ENCODE data around the gene AKT2.
A peak's percentile ranks its signal among the peaks of the same experiment; 100 is the strongest.

The AKT2 gene

DNA sequence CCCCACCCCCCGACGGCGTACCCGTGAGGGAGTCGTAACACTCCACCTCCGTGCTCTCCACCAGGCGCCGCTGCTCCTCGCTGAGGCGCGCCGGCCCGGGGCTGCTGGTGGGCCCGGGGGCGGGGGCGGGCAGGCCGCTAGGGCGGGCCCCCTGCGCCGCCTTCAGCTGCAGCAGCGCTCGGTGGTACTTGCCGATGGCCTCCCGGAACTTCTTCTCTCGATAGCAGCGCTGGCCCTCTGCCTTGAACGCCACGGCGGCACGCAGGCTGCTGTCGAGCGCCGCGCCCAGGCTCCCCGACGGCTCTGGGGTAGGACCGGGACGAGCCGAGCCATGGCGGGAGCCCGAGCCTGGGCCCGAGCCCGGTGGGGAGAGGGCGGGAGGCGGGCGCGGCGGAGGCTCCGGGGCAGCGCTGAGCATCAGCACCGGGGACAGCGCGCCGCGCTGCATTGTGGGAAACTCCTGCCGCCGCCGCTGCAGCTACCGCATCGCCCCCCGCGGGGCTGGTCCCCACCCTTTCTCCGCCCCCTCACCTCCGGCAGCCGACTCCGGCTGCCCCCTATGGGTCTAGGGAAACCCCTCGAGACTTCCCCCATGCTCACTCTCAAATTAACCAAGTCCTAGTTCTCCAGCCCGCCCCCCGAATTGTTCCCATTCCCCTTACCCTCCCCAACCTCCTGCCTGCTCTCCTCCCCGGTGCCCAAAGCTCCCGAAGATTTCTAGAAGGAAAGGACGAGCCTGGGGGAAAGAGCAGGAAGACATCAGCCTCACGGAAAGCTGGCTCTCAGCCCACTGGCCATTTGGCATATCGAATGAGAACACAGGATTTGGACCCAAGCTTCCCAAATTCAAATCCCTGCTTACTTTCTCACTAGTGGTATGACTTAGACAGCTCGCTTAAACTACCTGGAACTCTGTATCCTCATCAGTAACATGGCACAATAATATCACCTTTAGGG lies 66.9 kb downstream of the AKT2 start, which contains the start of gene TTC9B:
TSS of gene TTC9B (minus strand) at position 451 of the 957 bp plus-strand sequence. CDS start at position 448, 3 bp downstream.
- DNase-seq (ENCODE audit: low read depth) = no peak

DNA sequence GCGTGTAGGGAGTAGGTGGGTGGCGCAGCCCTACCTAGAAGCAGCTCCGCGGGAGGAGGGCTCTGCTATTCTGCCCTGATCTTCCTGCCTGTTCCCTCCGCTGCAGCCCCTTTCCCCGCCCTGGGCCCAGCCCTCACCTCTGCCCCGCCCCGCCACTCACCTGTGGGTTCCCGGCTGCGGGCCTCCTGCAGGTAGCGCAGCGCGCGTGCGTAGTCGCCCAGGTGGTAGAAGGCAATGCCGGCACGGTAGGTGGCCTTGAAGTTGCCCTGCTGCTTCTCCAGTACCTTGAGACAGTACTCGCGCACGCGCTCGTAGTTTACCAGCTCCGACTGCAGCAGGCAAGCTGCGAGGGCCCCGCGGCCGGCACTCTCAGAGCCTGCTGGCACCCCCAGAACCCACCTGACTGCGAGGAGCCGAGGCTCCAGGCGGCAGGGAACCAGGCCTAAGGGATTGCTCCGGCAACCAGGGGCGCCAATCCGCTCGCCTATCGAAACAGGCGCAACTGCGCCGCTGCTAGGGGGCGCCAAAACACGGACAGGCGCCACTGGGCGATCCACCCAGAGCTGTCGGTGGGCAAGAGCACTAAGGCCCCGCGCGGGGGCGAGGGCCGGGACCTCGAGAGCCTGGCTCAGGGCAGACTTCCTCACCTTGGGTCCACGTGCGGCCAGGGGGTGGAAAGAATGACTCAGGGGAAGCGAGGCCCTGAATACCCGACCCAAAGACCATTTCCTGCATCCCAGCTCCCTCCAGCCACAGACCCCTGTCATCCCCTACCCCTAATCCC lies 67.9 kb downstream of the AKT2 start:
- no peak for DNase-seq (ENCODE audit: low read depth)

DNA sequence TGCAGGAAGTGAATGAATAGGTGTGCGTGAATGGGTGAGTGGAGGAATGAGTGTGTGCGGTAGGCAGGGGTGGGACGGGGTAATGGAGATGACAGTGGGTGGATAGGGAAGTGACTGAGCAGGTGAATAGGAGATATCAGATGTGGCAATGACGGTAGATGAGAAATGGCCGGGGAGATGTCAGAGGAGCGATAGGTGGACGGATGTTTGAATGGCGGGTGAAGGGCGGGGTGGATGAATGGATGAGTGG lies 68.4 kb downstream of the AKT2 start:
- DNase-seq (ENCODE audit: low read depth) = no peak

DNA sequence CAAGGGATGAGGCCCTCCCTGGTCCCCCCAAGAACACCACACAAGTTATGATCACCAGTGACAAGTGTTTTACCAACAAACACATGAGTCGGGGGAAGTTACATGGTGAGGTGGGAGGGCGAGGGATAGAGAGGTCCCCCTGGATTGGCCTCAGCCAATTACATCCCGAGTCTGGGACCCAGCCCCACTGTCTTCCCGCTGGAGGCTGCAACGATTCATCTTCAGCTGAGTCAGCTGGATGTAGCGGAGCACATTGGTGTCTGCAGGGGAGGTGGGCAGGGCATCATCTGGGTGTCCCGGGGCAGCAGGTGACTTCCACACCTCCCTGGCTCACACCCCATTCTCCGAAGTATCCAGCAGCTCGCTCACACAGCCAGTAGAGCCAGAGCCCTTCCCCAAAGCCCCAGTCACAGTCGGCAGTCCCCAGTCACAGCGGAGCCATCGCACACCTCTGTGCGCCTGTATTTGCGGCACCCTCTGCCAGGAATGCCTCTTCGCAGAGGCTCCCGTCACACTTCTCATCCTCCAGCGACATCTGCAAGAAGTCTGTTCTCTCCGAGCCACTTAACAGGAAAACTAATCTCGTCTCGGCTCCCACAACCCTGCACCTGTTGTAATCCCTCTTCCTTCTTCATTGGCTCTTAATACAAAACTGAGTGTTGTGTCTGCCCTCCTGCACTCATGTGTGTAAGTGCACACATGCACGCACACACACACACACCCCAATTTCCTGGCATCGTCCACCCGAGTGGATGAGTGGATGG lies 69.0 kb downstream of the AKT2 start:
- DNase-seq (ENCODE audit: low read depth) = no peak

DNA sequence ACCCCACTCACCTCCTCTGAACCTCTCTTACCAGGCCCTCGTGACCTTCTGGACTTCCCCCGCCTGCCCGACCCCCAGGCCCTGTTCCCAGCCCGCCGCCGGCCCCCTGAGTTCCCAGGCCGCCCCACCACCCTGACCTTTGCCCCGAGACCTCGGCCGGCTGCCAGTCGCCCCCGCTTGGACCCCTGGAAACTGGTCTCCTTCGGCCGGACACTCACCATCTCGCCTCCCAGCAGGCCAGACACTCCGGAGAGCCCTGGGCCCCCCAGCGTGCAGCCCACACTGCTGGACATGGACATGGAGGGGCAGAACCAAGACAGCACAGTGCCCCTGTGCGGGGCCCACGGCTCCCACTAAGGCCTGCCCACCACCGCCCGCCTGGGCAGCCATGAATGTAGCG lies 70.2 kb downstream of the AKT2 start:
- DNase-seq (ENCODE audit: low read depth) = no peak

DNA sequence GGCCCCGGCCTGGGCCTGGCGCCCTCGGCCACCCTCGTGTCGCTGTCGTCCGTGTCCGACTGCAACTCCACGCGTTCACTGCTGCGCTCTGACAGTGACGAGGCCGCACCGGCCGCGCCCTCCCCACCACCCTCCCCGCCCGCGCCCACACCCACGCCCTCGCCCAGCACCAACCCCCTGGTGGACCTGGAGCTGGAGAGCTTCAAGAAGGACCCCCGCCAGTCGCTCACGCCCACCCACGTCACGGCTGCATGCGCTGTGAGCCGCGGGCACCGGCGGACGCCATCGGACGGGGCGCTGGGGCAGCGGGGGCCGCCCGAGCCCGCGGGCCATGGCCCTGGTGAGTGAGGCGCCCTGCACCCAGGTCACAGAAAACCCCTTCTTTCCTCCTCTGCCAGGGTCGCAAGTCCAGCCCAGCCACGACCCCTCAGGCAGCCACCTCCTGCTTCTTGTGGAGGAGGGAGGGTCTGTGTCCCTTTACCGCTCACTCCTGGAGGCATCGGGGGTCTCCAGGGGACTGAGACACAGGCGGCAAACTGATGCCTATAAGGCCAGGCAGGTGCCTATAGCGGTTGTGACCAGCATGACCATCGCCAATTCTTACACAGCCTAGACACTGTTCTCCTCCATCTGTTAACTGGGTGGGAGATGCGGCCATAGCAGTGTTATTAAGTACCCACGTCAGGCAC lies 71.1 kb downstream of the AKT2 start:
- DNase-seq (ENCODE audit: low read depth) = no peak

DNA sequence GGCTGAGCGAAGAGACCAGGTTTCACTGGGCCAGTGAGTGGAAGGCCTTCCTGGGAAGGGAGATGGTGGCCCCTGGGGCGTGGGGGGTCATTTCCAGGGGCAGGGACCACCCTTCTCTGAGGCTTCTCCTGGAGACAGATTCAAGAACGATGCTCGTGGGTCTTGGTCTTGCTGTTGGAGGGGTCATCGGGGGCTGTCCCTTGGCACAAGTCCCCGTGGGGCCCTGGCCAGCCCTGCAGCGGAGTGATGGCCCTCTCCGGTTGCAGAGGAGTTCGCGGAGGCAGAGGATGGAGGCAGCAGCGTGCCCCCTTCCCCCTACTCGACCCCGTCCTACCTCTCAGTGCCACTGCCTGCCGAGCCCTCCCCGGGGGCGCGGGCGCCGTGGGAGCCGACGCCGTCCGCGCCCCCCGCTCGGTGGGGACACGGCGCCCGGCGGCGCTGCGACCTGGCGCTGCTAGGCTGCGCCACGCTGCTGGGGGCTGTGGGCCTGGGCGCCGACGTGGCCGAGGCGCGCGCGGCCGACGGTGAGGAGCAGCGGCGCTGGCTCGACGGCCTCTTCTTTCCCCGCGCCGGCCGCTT lies 71.8 kb downstream of the AKT2 start:
- no peak for DNase-seq (ENCODE audit: low read depth)

DNA sequence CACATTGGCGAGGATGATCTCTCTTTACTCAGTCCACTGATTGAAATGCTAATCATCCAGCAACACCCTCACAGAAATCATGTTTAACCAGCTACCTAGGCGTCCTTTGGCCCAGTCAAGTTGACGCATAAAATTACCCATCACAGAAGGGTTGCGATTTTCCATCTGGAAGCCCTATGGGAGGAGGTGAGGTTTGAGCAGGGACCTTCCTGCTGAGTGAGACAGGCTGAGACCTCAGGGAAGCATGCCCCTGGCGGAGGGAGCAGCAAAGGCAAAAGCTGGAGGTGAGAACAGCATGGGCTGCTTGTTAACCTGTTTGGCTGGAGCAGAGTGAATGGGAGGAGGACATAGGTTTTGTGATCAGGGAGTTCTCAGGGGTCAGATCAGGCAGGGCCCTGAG lies 74.3 kb downstream of the AKT2 start:
- no peak for DNase-seq (ENCODE audit: low read depth)

DNA sequence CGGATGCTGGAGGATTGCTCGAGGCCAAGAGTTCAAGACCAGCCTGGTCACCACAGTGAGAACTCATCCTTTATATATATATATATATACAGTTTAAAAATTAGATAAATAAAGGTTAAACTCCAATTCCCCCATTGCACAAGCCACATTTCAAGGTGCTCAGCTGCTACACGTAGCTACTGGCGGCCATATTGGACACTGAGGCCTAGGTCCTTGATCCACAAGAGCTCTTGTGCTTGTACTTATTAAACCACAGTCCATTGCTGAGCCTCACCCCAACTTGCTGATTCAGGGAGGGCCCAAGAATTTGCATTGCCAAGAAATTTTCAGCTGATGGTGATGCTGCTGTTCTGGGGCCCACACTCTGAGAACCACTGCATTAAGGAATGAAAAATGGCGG lies 76.5 kb downstream of the AKT2 start:
- no peak for DNase-seq (ENCODE audit: low read depth)

DNA sequence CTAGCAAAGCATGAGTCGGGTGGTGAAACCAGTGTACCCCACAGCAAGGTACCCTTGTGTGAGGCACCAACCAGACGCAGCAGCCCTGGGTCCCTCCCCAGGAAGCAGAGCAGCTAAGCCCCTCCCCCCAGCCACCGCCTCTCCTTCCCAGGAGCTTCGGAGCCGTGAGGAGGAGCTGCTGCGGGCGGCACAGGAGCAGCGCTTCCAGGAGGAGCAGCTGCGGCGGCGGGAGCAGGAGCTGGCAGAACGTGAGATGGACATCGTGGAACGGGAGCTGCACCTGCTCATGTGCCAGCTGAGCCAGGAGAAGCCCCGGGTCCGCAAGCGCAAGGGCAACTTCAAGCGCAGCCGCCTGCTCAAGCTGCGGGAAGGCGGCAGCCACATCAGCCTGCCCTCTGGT lies 79.4 kb downstream of the AKT2 start:
- DNase-seq (ENCODE audit: low read depth) = no peak

DNA sequence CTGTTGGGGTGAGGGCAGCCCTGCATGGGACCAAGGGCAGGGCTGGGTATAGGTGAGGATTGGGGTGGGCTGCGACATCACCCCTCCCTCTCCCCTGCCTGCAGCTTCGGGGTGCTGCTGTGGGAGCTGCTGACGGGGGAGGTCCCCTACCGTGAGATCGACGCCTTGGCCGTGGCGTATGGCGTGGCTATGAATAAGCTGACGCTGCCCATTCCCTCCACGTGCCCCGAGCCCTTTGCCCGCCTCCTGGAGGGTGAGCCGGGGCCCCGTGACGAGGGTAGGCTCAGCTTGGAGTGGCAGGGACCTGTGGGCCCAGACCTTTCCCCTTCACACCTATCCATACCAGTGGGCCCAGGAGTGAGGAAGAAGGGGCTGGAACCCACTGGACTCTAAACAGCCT lies 80.8 kb downstream of the AKT2 start:
- no peak for DNase-seq (ENCODE audit: low read depth)

DNA sequence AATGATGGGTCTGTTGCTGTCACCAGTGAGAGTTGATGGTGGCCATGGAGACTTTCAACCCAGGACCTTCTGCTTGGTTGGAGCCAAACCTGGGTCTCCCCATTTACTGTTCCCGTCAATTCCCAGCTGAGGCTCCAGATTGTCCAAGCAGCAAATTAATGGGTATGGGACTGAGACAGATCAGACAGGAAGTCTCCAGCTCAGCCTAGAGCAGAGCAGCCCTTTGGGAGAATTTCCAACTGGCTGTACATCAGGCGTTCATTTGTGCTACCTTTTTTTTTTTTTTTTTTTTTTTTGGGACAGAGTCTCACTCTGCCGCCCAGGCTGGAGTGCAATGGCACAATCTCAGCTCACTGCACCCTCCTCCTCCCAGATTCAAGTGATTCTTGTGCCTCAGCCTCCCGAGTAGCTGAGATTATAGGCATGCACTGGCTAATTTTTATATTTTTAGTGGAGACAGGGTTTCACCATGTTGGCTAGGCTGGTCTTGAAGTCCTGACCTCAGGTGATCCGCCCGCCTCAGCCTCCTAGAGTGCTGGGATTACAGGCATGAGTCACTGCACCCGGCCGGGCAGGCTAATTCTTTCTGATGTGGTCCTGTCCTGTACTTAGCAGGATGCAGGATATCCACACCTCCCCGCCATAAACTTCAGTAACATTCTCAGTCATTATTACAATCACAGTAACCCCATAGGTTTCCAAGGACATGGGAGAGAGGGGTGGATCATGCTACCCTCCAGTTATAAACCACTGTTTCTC lies 84.6 kb downstream of the AKT2 start:
- no peak for DNase-seq (ENCODE audit: low read depth)

DNA sequence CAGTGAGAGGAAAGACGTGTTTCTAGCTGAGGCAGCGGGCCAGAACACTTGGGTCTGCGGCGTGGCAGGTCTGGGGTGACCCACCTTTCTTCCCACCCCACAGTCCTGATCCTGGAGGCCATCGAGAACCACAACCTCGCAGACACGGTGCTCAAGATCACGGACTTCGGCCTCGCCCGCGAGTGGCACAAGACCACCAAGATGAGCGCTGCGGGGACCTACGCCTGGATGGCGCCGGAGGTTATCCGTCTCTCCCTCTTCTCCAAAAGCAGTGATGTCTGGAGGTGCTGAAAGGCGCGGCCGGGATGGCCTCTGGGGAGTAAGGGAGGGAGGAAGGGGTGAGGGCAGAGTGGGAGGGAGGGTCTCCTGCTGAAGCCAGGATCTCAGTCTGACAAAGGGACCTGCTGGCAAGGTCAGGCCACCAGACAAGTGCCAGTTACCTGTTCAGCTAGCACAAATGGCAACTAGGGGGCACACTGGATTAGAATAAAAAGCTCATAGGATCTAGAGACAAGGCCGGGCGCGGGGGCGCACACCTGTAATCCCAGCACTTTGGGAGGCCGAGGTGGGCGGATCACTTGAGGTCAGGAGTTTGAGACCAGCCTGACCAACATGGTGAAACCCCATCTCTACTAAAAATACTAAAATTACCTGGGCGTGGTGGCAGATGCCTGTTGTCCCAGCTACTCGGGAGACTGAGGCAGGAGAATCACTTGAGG lies 86.7 kb downstream of the AKT2 start:
- DNase-seq (ENCODE audit: low read depth) = no peak

DNA sequence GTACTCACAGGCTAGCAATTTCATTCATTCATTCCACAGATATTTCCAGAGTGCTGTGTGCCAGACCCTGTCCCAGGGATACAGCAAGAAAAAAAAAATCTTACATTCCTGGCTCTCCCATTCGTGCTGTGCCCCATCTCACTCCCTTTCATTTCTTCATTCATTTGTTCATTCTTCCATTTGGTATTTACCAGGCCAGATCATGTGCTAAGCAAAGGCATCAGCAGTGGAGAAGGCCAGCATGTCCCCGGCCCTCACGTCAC lies 91.6 kb downstream of the AKT2 start:
- no peak for DNase-seq (ENCODE audit: low read depth)

DNA sequence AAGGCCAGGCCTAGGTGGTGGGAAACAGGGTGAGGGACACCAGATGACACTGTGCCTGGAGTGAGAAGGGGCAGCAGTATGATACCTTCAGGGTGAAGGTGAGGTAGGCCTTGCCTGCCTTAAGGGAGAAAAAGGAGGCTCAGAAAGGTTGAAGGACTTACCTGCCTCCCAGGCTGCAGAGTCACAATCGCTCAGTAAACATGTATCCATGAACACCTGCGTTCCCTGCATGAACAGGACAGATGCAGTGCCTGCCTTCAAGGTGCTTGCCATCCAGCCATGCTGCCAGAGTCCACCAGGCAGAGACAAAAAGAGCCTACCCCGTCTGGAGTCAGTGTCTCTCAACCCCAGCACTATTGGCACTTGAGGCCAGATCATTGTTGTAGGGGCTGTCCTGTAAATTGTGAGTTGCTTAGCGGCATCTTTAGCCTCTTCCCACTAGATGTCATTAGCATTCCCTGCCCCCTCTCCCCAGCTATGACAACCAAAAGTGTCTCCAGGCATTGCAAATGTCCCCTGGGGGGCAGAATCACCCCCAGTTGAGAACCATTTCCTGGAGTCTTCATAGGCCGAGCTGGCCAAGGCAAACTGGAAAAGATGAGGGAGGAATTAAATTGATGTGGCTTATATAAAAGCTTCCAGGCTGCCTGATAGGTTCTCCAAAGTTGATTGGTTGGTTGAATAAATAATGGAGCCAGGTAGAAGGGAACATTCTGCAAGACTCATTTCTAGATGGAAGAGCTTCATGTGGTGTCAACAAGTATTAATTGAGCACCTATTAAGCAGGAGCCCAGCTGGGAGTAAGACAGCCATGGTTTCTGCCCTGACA lies 92.2 kb downstream of the AKT2 start:
- DNase-seq (ENCODE audit: low read depth) = no peak

DNA sequence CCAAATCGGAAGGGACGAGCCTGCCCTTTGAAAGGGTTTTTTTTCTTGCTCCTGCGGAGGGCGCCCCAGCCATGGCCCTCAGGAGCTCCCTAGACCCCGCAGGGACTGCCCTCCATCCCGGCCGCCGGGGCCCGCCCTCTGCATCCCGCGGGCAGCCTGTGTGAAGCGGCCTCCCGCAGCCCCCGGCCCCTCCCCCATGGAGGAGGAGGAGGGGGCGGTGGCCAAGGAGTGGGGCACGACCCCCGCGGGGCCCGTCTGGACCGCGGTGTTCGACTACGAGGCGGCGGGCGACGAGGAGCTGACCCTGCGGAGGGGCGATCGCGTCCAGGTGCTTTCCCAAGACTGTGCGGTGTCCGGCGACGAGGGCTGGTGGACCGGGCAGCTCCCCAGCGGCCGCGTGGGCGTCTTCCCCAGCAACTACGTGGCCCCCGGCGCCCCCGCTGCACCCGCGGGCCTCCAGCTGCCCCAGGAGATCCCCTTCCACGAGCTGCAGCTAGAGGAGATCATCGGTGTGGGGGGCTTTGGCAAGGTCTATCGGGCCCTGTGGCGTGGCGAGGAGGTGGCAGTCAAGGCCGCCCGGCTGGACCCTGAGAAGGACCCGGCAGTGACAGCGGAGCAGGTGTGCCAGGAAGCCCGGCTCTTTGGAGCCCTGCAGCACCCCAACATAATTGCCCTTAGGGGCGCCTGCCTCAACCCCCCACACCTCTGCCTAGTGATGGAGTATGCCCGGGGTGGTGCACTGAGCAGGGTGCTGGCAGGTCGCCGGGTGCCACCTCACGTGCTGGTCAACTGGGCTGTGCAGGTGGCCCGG lies 93.1 kb downstream of the AKT2 start:
- peak; percentile 59 for DNase-seq (ENCODE audit: low read depth)

DNA sequence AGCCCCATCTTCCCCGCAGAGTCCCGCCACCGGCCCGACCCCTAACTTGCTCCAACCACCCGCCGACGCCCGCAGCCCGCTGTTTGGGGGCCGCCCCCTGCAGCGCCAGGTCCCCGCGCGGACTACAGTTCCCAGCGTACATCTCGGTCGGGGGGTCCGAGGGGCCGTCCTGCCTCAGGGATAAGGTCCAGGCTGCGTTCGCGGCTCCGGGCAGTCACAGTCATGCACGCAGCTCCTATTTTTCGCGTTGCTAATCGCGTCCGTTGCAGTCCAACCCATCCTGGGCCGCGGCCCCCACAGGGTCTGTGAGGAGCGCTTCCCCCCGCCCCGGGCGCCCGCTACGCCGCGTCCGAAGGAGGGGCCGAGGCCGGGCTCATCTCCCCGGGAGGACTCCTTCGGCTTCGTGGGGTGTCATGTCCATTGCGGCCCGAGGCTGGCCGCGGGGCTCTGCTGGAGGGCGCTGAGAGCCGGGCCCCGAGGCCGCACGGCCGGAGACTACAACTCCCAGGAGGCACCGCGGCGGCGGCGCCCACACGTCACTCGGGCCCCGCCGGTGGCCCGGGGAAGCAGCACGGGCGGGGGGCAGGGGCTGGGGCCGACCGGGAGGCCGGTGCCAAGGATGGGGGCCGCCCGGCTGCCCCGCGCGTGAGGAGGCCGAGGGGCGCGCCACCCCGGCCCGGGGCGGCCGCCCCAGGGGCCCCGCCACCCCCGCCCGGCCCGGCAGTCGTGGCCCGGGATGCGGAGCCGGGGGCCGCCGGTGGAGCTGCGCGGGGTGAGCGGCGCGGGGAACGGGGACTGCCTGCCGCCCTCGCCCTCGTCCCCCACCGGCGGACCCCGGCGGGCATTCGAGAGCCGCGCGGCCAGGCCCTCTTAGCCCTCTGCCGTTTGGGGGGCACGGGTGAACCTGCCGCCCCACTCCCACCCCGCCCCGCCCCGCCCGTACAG lies 94.0 kb downstream of the AKT2 start, which contains the start of gene MAP3K10:
TSS of gene MAP3K10 (plus strand) at position 536 of the 945 bp plus-strand sequence. CDS start 606 bp downstream, outside the sequence.
- no peak for DNase-seq (ENCODE audit: low read depth)

All from CMK (cell line).